22Rv1 (cell line): Measurements from ENCODE around the gene VCX2.

Source experiments
- ZFX ChIP-seq: fragments of 450-650 bp; IDR thresholded peaks from 2 replicates; pipeline ENCODE4 v1.6.1; 2017; ENCODE audit warnings: antibody characterized with exemption, borderline replicate concordance
- TF ChIP-seq, protein P1 (sequence below): fragments of 450-650 bp; IDR thresholded peaks from 2 replicates; pipeline ENCODE4 v1.5.1; 2017; ENCODE audit warnings: mild to moderate bottlenecking

DNA sequence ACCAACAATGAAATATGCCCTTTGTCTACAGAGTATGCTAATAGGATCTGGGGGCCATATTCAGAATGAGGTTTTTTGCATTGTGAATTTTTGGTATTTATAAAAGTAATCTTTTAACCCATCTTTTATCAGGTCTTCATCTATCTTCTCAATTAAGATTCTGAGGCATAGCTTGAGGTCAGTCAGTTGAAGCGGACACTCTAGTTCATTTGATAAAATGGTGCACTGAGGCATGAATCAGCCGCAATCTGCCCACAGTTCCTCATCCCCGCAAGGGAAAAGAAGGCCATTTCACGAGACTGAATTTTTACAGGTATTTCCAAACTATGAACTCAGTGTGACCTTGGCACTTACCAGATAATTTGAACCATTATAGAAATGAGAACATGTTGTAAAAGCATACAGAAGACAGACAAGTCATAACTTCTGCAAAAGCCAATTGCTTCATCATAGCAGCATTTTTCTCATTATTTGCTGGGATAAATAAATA is 19.3 kb upstream of the VCX2 start:
- TF ChIP-seq, protein P1, sequence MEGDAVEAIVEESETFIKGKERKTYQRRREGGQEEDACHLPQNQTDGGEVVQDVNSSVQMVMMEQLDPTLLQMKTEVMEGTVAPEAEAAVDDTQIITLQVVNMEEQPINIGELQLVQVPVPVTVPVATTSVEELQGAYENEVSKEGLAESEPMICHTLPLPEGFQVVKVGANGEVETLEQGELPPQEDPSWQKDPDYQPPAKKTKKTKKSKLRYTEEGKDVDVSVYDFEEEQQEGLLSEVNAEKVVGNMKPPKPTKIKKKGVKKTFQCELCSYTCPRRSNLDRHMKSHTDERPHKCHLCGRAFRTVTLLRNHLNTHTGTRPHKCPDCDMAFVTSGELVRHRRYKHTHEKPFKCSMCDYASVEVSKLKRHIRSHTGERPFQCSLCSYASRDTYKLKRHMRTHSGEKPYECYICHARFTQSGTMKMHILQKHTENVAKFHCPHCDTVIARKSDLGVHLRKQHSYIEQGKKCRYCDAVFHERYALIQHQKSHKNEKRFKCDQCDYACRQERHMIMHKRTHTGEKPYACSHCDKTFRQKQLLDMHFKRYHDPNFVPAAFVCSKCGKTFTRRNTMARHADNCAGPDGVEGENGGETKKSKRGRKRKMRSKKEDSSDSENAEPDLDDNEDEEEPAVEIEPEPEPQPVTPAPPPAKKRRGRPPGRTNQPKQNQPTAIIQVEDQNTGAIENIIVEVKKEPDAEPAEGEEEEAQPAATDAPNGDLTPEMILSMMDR, result no peak
- no peak for TF ChIP-seq ZFX
